ENCODE measurements around the gene ADAR. TPM values are rescaled to one million over a fixed set of nuclear protein-coding genes. Genes with fewer than 3 reads are reported as not detected.

Gene ADAR
- total RNA-seq, 1 experiment from 2014 or later, result 136 TPM

- TF ChIP-seq, protein P1, sequence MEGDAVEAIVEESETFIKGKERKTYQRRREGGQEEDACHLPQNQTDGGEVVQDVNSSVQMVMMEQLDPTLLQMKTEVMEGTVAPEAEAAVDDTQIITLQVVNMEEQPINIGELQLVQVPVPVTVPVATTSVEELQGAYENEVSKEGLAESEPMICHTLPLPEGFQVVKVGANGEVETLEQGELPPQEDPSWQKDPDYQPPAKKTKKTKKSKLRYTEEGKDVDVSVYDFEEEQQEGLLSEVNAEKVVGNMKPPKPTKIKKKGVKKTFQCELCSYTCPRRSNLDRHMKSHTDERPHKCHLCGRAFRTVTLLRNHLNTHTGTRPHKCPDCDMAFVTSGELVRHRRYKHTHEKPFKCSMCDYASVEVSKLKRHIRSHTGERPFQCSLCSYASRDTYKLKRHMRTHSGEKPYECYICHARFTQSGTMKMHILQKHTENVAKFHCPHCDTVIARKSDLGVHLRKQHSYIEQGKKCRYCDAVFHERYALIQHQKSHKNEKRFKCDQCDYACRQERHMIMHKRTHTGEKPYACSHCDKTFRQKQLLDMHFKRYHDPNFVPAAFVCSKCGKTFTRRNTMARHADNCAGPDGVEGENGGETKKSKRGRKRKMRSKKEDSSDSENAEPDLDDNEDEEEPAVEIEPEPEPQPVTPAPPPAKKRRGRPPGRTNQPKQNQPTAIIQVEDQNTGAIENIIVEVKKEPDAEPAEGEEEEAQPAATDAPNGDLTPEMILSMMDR (conservative IDR thresholded peaks at IDR 0.05; ENCODE audit: low read depth, low read length), result no peak
- TF ChIP-seq EZH2 (IDR thresholded peaks at IDR 0.05; ENCODE audit: low read length, unreplicated experiment), result no peak
- no peak for TF ChIP-seq EZH2phosphoT487 (IDR thresholded peaks at IDR 0.05; ENCODE audit: borderline replicate concordance, low read length)
- Histone ChIP-seq H3K4me2 (ENCODE audit: low read length) (no peak overlapping the region), H3F3A (ENCODE audit: low read length, unreplicated experiment) (no peaks in the 10 kb centered on the region), H3K9me3 (ENCODE audit: low read length) (no peaks in the 10 kb centered on the region), H3K36me3 (ENCODE audit: low read depth, low read length) (no peaks in the 10 kb centered on the region), H3K4me3 (ENCODE audit: low read length) (no peak overlapping the region), H3K4me1 (ENCODE audit: insufficient read depth, low read length) (no peaks in the 10 kb centered on the region), H4K20me1 (ENCODE audit: low read length) (no peaks in the 10 kb centered on the region), H3K79me2 (ENCODE audit: low read length) (no peaks in the 10 kb centered on the region), H3K9ac (ENCODE audit: low read length) (no peak overlapping the region), H3K27me3 (ENCODE audit: low read length) (peaks cover under 1% of the 10 kb centered on the region), H2AFZ (ENCODE audit: low read length) (no peak overlapping the region), H3K9me2 (replicated peaks; ENCODE audit: low read length) (no peaks in the 10 kb centered on the region), H3K27ac (ENCODE audit: low read length) (no peak overlapping the region)
- intact Hi-C loops (cut with micrococcal nuclease), result no loop called here
- no TSS peak for BruUV-seq (replicated peaks)
- ChIA-PET POLR2A (ENCODE audit: unreplicated experiment) (no interaction called here), CTCF (no interaction called here)
- no peak for DNase-seq
- ATAC-seq, result no peak
Measured at GRCh38 chr1:154572468-154573167, 35.4 kb downstream of the ADAR start.

- ATAC-seq, result no peak
- H3K4me1 ChIP-seq (ENCODE audit: insufficient read depth, low read length), result no peaks in the 10 kb centered on the region
- no peaks in the 10 kb centered on the region for H4K20me1 ChIP-seq (ENCODE audit: low read length)
- no peaks in the 10 kb centered on the region for H3K36me3 ChIP-seq (ENCODE audit: low read depth, low read length)
- no TSS peak for BruUV-seq (replicated peaks)
- ChIA-PET POLR2A (ENCODE audit: unreplicated experiment) (no interaction called here), CTCF (no interaction called here)
- no peaks in the 10 kb centered on the region for H3K9me2 ChIP-seq (replicated peaks; ENCODE audit: low read length)
- no peak overlapping the region for H3K4me2 ChIP-seq (ENCODE audit: low read length)
- H3K79me2 ChIP-seq (ENCODE audit: low read length), result no peaks in the 10 kb centered on the region
- H3K4me3 ChIP-seq (ENCODE audit: low read length), result no peak overlapping the region
- H3K27ac ChIP-seq (ENCODE audit: low read length), result no peak overlapping the region
- intact Hi-C loops (cut with micrococcal nuclease), result no loop called here
- DNase-seq, result no peak
- no peaks in the 10 kb centered on the region for H3K9me3 ChIP-seq (ENCODE audit: low read length)
- no peak overlapping the region for H3K9ac ChIP-seq (ENCODE audit: low read length)
- peaks cover 8% of the 10 kb centered on the region for H3K27me3 ChIP-seq (ENCODE audit: low read length)
- H2AFZ ChIP-seq (ENCODE audit: low read length), result no peak overlapping the region
- TF ChIP-seq, protein P1 (conservative IDR thresholded peaks at IDR 0.05; ENCODE audit: low read depth, low read length), result no peak
- TF ChIP-seq EZH2 (IDR thresholded peaks at IDR 0.05; ENCODE audit: low read length, unreplicated experiment), result no peak
- no peak for TF ChIP-seq EZH2phosphoT487 (IDR thresholded peaks at IDR 0.05; ENCODE audit: borderline replicate concordance, low read length)
- no peaks in the 10 kb centered on the region for H3F3A ChIP-seq (ENCODE audit: low read length, unreplicated experiment)
Measured at GRCh38 chr1:154571964-154572288, 36.1 kb downstream of the ADAR start.

DNA sequence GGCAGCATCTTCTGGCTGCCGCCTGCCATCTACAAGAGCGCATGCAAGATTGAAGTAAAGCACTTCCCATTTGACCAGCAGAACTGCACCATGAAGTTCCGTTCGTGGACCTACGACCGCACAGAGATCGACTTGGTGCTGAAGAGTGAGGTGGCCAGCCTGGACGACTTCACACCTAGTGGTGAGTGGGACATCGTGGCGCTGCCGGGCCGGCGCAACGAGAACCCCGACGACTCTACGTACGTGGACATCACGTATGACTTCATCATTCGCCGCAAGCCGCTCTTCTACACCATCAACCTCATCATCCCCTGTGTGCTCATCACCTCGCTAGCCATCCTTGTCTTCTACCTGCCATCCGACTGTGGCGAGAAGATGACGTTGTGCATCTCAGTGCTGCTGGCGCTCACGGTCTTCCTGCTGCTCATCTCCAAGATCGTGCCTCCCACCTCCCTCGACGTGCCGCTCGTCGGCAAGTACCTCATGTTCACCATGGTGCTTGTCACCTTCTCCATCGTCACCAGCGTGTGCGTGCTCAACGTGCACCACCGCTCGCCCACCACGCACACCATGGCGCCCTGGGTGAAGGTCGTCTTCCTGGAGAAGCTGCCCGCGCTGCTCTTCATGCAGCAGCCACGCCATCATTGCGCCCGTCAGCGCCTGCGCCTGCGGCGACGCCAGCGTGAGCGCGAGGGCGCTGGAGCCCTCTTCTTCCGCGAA, 36.6 kb downstream of the ADAR start:
- no peaks in the 10 kb centered on the region for H3K9me3 ChIP-seq (ENCODE audit: low read length)
- H4K20me1 ChIP-seq (ENCODE audit: low read length), result no peaks in the 10 kb centered on the region
- no peak overlapping the region for H3K27ac ChIP-seq (ENCODE audit: low read length)
- peaks cover 13% of the 10 kb centered on the region for H3K27me3 ChIP-seq (ENCODE audit: low read length)
- no peak for ATAC-seq
- H3K36me3 ChIP-seq (ENCODE audit: low read depth, low read length), result no peaks in the 10 kb centered on the region
- no peaks in the 10 kb centered on the region for H3F3A ChIP-seq (ENCODE audit: low read length, unreplicated experiment)
- TF ChIP-seq, protein P1 (conservative IDR thresholded peaks at IDR 0.05; ENCODE audit: low read depth, low read length), result no peak
- TF ChIP-seq EZH2 (IDR thresholded peaks at IDR 0.05; ENCODE audit: low read length, unreplicated experiment) (no peak), EZH2phosphoT487 (IDR thresholded peaks at IDR 0.05; ENCODE audit: borderline replicate concordance, low read length) (no peak)
- H3K4me2 ChIP-seq (ENCODE audit: low read length), result no peak overlapping the region
- H2AFZ ChIP-seq (ENCODE audit: low read length), result no peak overlapping the region
- DNase-seq, result no peak
- BruUV-seq (replicated peaks), result no TSS peak
- H3K4me3 ChIP-seq (ENCODE audit: low read length), result no peak overlapping the region
- intact Hi-C loops (cut with micrococcal nuclease), result no loop called here
- no peaks in the 10 kb centered on the region; the same call in 1 of the 2 replicates for H3K9me2 ChIP-seq (replicated peaks; ENCODE audit: low read length)
- POLR2A ChIA-PET (ENCODE audit: unreplicated experiment), result no interaction called here
- no peaks in the 10 kb centered on the region for H3K79me2 ChIP-seq (ENCODE audit: low read length)
- no peaks in the 10 kb centered on the region for H3K4me1 ChIP-seq (ENCODE audit: insufficient read depth, low read length)
- CTCF ChIA-PET, result no interaction called here
- H3K9ac ChIP-seq (ENCODE audit: low read length), result no peak overlapping the region

Measured in PC-3 (cell line).